Ovary (tissue), 9 donors: ENCODE results near the gene NSL1. TPM values are rescaled to one million over a fixed set of nuclear protein-coding genes. Genes with fewer than 3 reads are reported as not detected.

Experiments
- DNase-seq, 5 donors: peaks; one replicate each; pipeline ENCODE4 v3.0.0-alpha.2; 2019 to 2020
- H3K27ac ChIP-seq, 2 donors: fragments of 200-600 bp; one replicate each; pipeline versions ENCODE4 v1.5.1 to v1.8.0; 2019 to 2022
- H3K27me3 ChIP-seq: fragments of 200-600 bp; one replicate; pipeline ENCODE4 v1.8.0; 2022
- H3K36me3 ChIP-seq: fragments of 200-600 bp; sonication (generic); one replicate; pipeline ENCODE4 v1.5.1; 2019
- H3K4me1 ChIP-seq: one replicate; pipeline ENCODE4 v1.8.1; 2013; ENCODE audit warnings: mild to moderate bottlenecking, moderate library complexity; ENCODE audit not compliant: insufficient read depth
- H3K4me3 ChIP-seq: fragments of 200-600 bp; sonication (generic); one replicate; pipeline ENCODE4 v1.5.1; 2017
- H3K9me3 ChIP-seq, 2 donors: fragments of 200-600 bp in 1 of 2; sonication (generic) in 1 of 2; one replicate each; pipeline versions ENCODE4 v1.5.1 to v1.8.1; 2013 to 2019; ENCODE audit warnings: mild to moderate bottlenecking in 1 of 2, moderate library complexity in 1 of 2
- CTCF ChIP-seq, 3 donors: fragments of 450-650 bp in 2 of 3; fragments of 200-600 bp in 1 of 3; IDR thresholded peaks; one replicate each; pipeline versions ENCODE4 v1.5.1 to v1.8.0; 2016 to 2022; ENCODE audit warnings: antibody characterized with exemption in 3 of 3, mild to moderate bottlenecking in 1 of 3
- EP300 ChIP-seq: sonication (generic); formaldehyde crosslinking; IDR thresholded peaks from one replicate; pipeline ENCODE4 v1.6.1; 2017; ENCODE audit warnings: antibody characterized with exemption
- POLR2A ChIP-seq: fragments of 450-650 bp; IDR thresholded peaks from one replicate; pipeline ENCODE4 v1.6.1; 2017; ENCODE audit warnings: antibody characterized with exemption, mild to moderate bottlenecking, moderate library complexity
- WGBS, 3 donors: extraction: QIAGEN DNeasy Blood & Tissue Kit in 1 of 3; methylation state at CpG; one replicate each; pipeline versions ENCODE4 v1.1.5 to v1.1.7; 2013 to 2017; 5-methylcytosine and 5-hydroxymethylcytosine counted together
- intact Hi-C, 4 donors: fragments of 100-400 bp; cut with DNase I; formaldehyde crosslinking; loops; one replicate each; pipeline versions ENCODE4 v1.11.0 to v1.15.1; 2022 to 2023
- polyA plus RNA-seq, 2 donors: library from polyadenylated mRNA; stranded (reverse); fragments of 200-250 nt in 1 of 2; fragments of 350-450 nt in 1 of 2; fragmentation: Illumina TruSeq in 1 of 2; extraction: RNeasy Lipid Tissue Mini Kit (QIAGEN cat#74804) in 1 of 2; gene quantifications; one replicate each; pipeline ENCODE4 v1.2.3, GENCODE V29; 2013 to 2014
- total RNA-seq, 7 donors: library from RNA; depleted of rRNA in 2 of 7; stranded (reverse); fragments of >200 nt in 2 of 7; fragmentation: NEBNext Ultra II Directional in 3 of 7; extraction: Animal tissue kit (Norgen Biotek cat#: 25700) in 3 of 7; gene quantifications; one replicate each; pipeline versions ENCODE4 v1.1.0 to v1.2.4, GENCODE V29; 2016 to 2023
- donor health status: DM: no; HTN: no; CAD: no; lungs with moderate emphysema.
- donor health status: DM: no; HTN: no; CAD: no.
- donor health status: Bipolar disorder and iron deficiency.
- donor health status: DM: yes; HTN: yes; CAD: no.
- donor health status: DM: no; HTN: no; CAD: no.
- donor health status: DM: yes; HTN: yes; CAD: no.

Gene NSL1
- total and polyA plus RNA-seq, 9 donors, result 17.2 to 35.2 (median 29.1) TPM

GRCh38 chr1:212814537-212815334 is 23.2 kb upstream of the NSL1 start:
- Histone ChIP-seq H3K36me3 (no peaks in the 10 kb centered on the region), H3K4me3 (no peak overlapping the region), H3K4me1 (no peaks in the 10 kb centered on the region), H3K27me3 (no peaks in the 10 kb centered on the region), H3K27ac (no peak overlapping the region), H3K9me3 (no peaks in the 10 kb centered on the region)
- no peak for DNase-seq
- whole genome bisulfite sequencing, 3 donors, result 45 to 61% (median 56%) methylated on average over 5 of the region's 5 CpGs
- TF ChIP-seq POLR2A, result no peak
- TF ChIP-seq CTCF (IDR thresholded peaks at IDR 0.05), result no peak
- no peak for TF ChIP-seq EP300
- intact Hi-C loops, result no loop called here

GRCh38 chr1:212805767-212806166 is 14.2 kb upstream of the NSL1 start:
- H3K27ac ChIP-seq, result no peak overlapping the region
- TF ChIP-seq CTCF (IDR thresholded peaks at IDR 0.05) (no peak), POLR2A (no peak), EP300 (no peak)
- no peaks in the 10 kb centered on the region for H3K36me3 ChIP-seq
- no peaks in the 10 kb centered on the region for H3K27me3 ChIP-seq
- intact Hi-C loops, result no loop called here
- 89 to 91% (median 90%) methylated on average over 3 of the region's 3 CpGs for WGBS, 3 donors
- H3K9me3 ChIP-seq, result no peaks in the 10 kb centered on the region
- DNase-seq, result no peak
- H3K4me1 ChIP-seq, result no peaks in the 10 kb centered on the region
- H3K4me3 ChIP-seq, result no peak overlapping the region

- TF ChIP-seq CTCF (IDR thresholded peaks at IDR 0.05), result no peak
- H3K36me3 ChIP-seq, result no peaks in the 10 kb centered on the region
- intact Hi-C loops, result no loop called here
- no peaks in the 10 kb centered on the region for H3K9me3 ChIP-seq
- no peak for DNase-seq
- no peak overlapping the region for H3K27ac ChIP-seq
- no peaks in the 10 kb centered on the region for H3K27me3 ChIP-seq
- H3K4me1 ChIP-seq, result peaks cover 2% of the 10 kb centered on the region
- H3K4me3 ChIP-seq, result no peak overlapping the region
- 91 to 94% (median 93%) methylated on average over 3 of the region's 3 CpGs for WGBS, 3 donors
These were observed 6.1 kb upstream of the NSL1 start for GRCh38 chr1:212797681-212798080.

- Histone ChIP-seq H3K4me1 (peaks cover 8% of the 10 kb centered on the region), H3K4me3 (no peak overlapping the region), H3K27me3 (no peaks in the 10 kb centered on the region), H3K36me3 (no peaks in the 10 kb centered on the region), H3K9me3 (no peaks in the 10 kb centered on the region), H3K27ac (no peak overlapping the region)
- DNase-seq, result no peak
- TF ChIP-seq EP300 (no peak), CTCF (IDR thresholded peaks at IDR 0.05) (no peak), POLR2A (no peak)
- intact Hi-C loops, result no loop called here
- 80 to 88% (median 83%) methylated on average over 1 of the region's 1 CpG for WGBS, 3 donors
These were observed 3.0 kb upstream of the NSL1 start for GRCh38 chr1:212794561-212795014.
